HepG2 (cell line): ENCODE measurements around the gene FAM180A. TPM values are rescaled to one million over a fixed set of nuclear protein-coding genes. Genes with fewer than 3 reads are reported as not detected.

Experiments used
- ATAC-seq: fragments of 200-7000 bp; cut with Tn5 transposase; 3 replicates; pipeline ENCODE4 v1.9.1; 2020; ENCODE audit warnings: mild to moderate bottlenecking, moderate library complexity
- BruUV-seq: library from RNA; stranded (reverse); fragments of 400-500 nt; replicated peaks from 2 replicates; lab custom pipeline; 2021; lab: Mats Ljungman, UMichigan
- CTCF ChIA-PET: fragments of 300-600 bp; formaldehyde crosslinking; extraction: SDS; loops from one replicate; lab custom pipeline; 2021; ENCODE audit warnings: low total read pairs, inconsistent platforms, low intra/inter-chr PET ratio; lab: Yijun Ruan, JAX
- POLR2A ChIA-PET: fragments of 350-600 bp; sonication (Branson Sonifier 250); formaldehyde crosslinking; loops from one replicate; lab custom pipeline; 2020; ENCODE audit warnings: antibody characterized with exemption, inconsistent platforms; lab: Yijun Ruan, JAX
- DNase-seq: peaks from one replicate; pipeline ENCODE4 v3.0.0-alpha.2; 2015; ENCODE audit warnings: low spot score
- FAIRE-seq: peaks from 3 replicates; lab custom pipeline; 2011; peaks lifted over from hg19 to GRCh38; lab: Jason Lieb, UNC
- H2AFZ ChIP-seq: one replicate; pipeline ENCODE4 v1.6.1; 2011; ENCODE audit warnings: low read length, inconsistent platforms
- H3K27ac ChIP-seq: fragments of 300-600 bp; 3 replicates; pipeline ENCODE4 v1.8.0; 2011; ENCODE audit warnings: mixed run types, mild to moderate bottlenecking, mixed read lengths, low read length, inconsistent platforms; ENCODE audit not compliant: insufficient read depth; ENCODE audit errors: extremely low read length
- H3K27me3 ChIP-seq, 2 experiments: fragments of 200-600 bp in 1 of 2; 2 replicates in 1 of 2; 3 replicates in 1 of 2; pipeline versions ENCODE4 v1.6.0 to v1.8.0; 2011; ENCODE audit warnings: low read length in 2 of 2, mild to moderate bottlenecking in 2 of 2, moderate library complexity in 2 of 2, inconsistent platforms in 1 of 2; ENCODE audit not compliant: insufficient read depth in 2 of 2, control insufficient read depth in 1 of 2
- H3K36me3 ChIP-seq, 2 experiments: fragments of 200-600 bp in 1 of 2; replicated peaks in 1 of 2; 2 replicates in 1 of 2; 3 replicates in 1 of 2; pipeline versions ENCODE4 v1.5.1 to v1.8.0; 2011; ENCODE audit warnings: low read length in 2 of 2, inconsistent platforms in 1 of 2; ENCODE audit not compliant: insufficient read depth in 2 of 2, control insufficient read depth in 1 of 2
- H3K4me1 ChIP-seq: 2 replicates; pipeline ENCODE4 v1.5.1; 2012; ENCODE audit warnings: low read length, inconsistent platforms; ENCODE audit not compliant: insufficient read depth
- H3K4me2 ChIP-seq: 2 replicates; pipeline ENCODE4 v1.6.0; 2011; ENCODE audit warnings: low read depth, low read length, inconsistent platforms
- H3K4me3 ChIP-seq, 3 experiments: fragments of 200-600 bp in 1 of 3; sonication (generic), shearing (Covaris generic) in 1 of 3; replicated peaks in 1 of 3; 2 replicates each; pipeline ENCODE4 v1.5.1; 2011 to 2016; ENCODE audit warnings: low read length in 3 of 3, inconsistent platforms in 2 of 3, low read depth in 2 of 3, mild to moderate bottlenecking in 2 of 3, control low read depth in 1 of 3, mixed read lengths in 1 of 3; ENCODE audit not compliant: insufficient read depth in 1 of 3
- H3K79me2 ChIP-seq: one replicate; pipeline ENCODE4 v1.6.1; 2011; ENCODE audit warnings: low read length, inconsistent platforms; ENCODE audit not compliant: insufficient read depth
- H3K9ac ChIP-seq: 2 replicates; pipeline ENCODE4 v1.6.0; 2011; ENCODE audit warnings: mild to moderate bottlenecking, low read depth, low read length, inconsistent platforms; ENCODE audit not compliant: insufficient read depth
- H3K9me3 ChIP-seq: 2 replicates; pipeline ENCODE4 v1.5.1; 2012; ENCODE audit warnings: mild to moderate bottlenecking, low read length
- H4K20me1 ChIP-seq: 2 replicates; pipeline ENCODE4 v1.6.0; 2011; ENCODE audit warnings: inconsistent platforms, mild to moderate bottlenecking, low read length, moderate library complexity; ENCODE audit not compliant: insufficient read depth
- ATAD3A ChIP-seq: sonication (generic); formaldehyde crosslinking; IDR thresholded peaks from 2 replicates; pipeline ENCODE4 v1.4.0; 2020; ENCODE audit warnings: missing genetic modification reagents
- CBX5 ChIP-seq: sonication (generic); formaldehyde crosslinking; IDR thresholded peaks from 2 replicates; pipeline ENCODE4 v1.4.0; 2020; ENCODE audit warnings: missing genetic modification reagents, borderline replicate concordance
- MYNN ChIP-seq: sonication (generic); formaldehyde crosslinking; IDR thresholded peaks from 2 replicates; pipeline ENCODE4 v1.4.0; 2020; ENCODE audit warnings: mild to moderate bottlenecking, low read depth, missing genetic modification reagents
- NR3C1 ChIP-seq: sonication (generic); formaldehyde crosslinking; IDR thresholded peaks from 2 replicates; pipeline ENCODE4 v1.4.0; 2020; ENCODE audit warnings: missing genetic modification reagents
- RCOR2 ChIP-seq: IDR thresholded peaks from 2 replicates; pipeline ENCODE4 v1.6.1; 2016; ENCODE audit warnings: missing biosample characterization, missing genetic modification reagents
- ZNF367 ChIP-seq: sonication (generic); formaldehyde crosslinking; IDR thresholded peaks from 2 replicates; pipeline ENCODE4 v1.4.0; 2020; ENCODE audit warnings: missing genetic modification reagents, borderline replicate concordance
- ZNF382 ChIP-seq: sonication (generic); formaldehyde crosslinking; IDR thresholded peaks from 2 replicates; pipeline ENCODE4 v1.5.0; 2020; ENCODE audit warnings: missing genetic modification reagents, mild to moderate bottlenecking, borderline replicate concordance
- ZNF580 ChIP-seq: IDR thresholded peaks from 2 replicates; pipeline ENCODE4 v1.6.1; 2016; ENCODE audit warnings: low read depth, borderline replicate concordance
- ZNF674 ChIP-seq: sonication (generic); formaldehyde crosslinking; IDR thresholded peaks from 2 replicates; pipeline ENCODE4 v1.5.0; 2020; ENCODE audit warnings: low read depth, mild to moderate bottlenecking, missing genetic modification reagents
- ZNF776 ChIP-seq: sonication (generic); formaldehyde crosslinking; IDR thresholded peaks from 2 replicates; pipeline ENCODE4 v1.4.0; 2020; ENCODE audit warnings: mild to moderate bottlenecking, missing genetic modification reagents
- WGBS: methylation state at CpG from one replicate; pipeline ENCODE4 v1.1.6; 2017; ENCODE audit warnings: low lambda C conversion rate; 5-methylcytosine and 5-hydroxymethylcytosine counted together
- in situ Hi-C: cut with HindIII; loops from 2 replicates; pipeline ENCODE4 v1.10.0; 2017; ENCODE audit warnings: low pct_unique_long_range_greater_than_20kb; ENCODE audit not compliant: extremely low pct_ligation_motif_present
- intact Hi-C: fragments of 100-400 bp; cut with micrococcal nuclease; formaldehyde crosslinking; loops from one replicate; pipeline ENCODE4 v1.10.0; 2022; ENCODE audit not compliant: unreplicated experiment
- polyA plus RNA-seq, 8 experiments: library from polyadenylated mRNA; depleted of rRNA in 3 of 8; stranded (reverse) in 7 of 8; unstranded in 1 of 8; fragments of >200 nt; fragmentation: Illumina TruSeq in 4 of 8; extraction: Trizol in 4 of 8; gene quantifications; 2 replicates each; pipeline versions ENCODE4 v1.2.1 to v1.2.3, GENCODE V29; 2011 to 2016; ENCODE audit warnings: low read depth in 4 of 8, missing spikeins in 1 of 8, mixed read lengths in 1 of 8; ENCODE audit not compliant: insufficient read depth in 1 of 8
- total RNA-seq, 5 experiments: library from RNA; depleted of rRNA; stranded (reverse); fragments of >200 nt; fragmentation: Illumina TruSeq; extraction: Trizol; gene quantifications; 2 replicates each; pipeline ENCODE4 v1.2.3, GENCODE V29; 2016; ENCODE audit warnings: low read depth in 1 of 5
- TF ChIP-seq, protein P1 (sequence below): sonication (generic); formaldehyde crosslinking; IDR thresholded peaks from 2 replicates; pipeline ENCODE4 v1.8.1; 2023; ENCODE audit warnings: missing genetic modification reagents, inconsistent platforms, borderline replicate concordance
- TF ChIP-seq, protein P2 (sequence below): sonication (generic); formaldehyde crosslinking; IDR thresholded peaks from 2 replicates; pipeline ENCODE4 v1.5.1; 2020; ENCODE audit warnings: mild to moderate bottlenecking, missing genetic modification reagents, borderline replicate concordance
- TF ChIP-seq, protein P3 (sequence below): sonication (generic); formaldehyde crosslinking; IDR thresholded peaks from 2 replicates; pipeline ENCODE4 v1.9.0; 2022; ENCODE audit warnings: low read depth, missing genetic modification reagents

FAM180A gene
- total and polyA plus RNA-seq, 2 of the 13 experiments (the other 11 are each of a cell fraction or from before 2014, with no cell fraction given), result not detected

DNA sequence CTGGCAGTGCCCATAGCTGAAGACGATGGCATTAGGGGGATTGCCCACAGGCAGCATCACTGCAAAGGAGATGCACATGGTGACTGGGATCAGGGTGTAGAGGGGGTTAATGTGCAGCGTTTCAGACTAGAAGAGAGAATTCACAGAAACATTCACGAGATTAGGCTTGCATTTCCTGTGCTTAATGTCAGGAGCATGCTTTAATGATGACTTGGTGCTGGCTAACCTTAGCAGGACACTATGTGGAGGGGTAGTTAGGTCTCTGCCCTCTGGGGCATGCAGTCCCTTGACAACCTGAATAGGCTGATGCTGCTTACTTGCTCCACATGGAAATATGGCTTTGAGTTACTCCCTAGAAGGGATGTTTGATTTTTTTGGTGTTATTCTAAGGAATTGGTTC is 64.5 kb downstream of the FAM180A start:
- Histone ChIP-seq H3K4me1 (no peaks in the 10 kb centered on the region), H3K4me2 (no peak overlapping the region), H3K9ac (no peak overlapping the region), H3K36me3 (peaks cover 0 to under 1% of the 10 kb centered on the region in 2 experiments; a peak in 1 of 5 replicates), H3K27me3 (no peaks in the 10 kb centered on the region), H4K20me1 (no peaks in the 10 kb centered on the region), H2AFZ (no peak overlapping the region), H3K9me3 (no peaks in the 10 kb centered on the region), H3K79me2 (no peaks in the 10 kb centered on the region), H3K4me3 (no peak overlapping the region), H3K27ac (no peak overlapping the region)
- 76% methylated on average over 3 of the region's 3 CpGs for WGBS
- ChIA-PET POLR2A (no interaction called here), CTCF (no interaction called here)
- in situ Hi-C loops, result no loop called here
- TF ChIP-seq RCOR2 (CRISPR knock-in tag) (no peak), ZNF776 (CRISPR knock-in tag) (no peak), NR3C1 (no peak), ZNF674 (CRISPR knock-in tag) (no peak), CBX5 (CRISPR knock-in tag) (no peak), ATAD3A (CRISPR knock-in tag) (no peak), ZNF580 (no peak), MYNN (CRISPR knock-in tag) (no peak), ZNF367 (CRISPR knock-in tag) (no peak), ZNF382 (CRISPR knock-in tag) (no peak)
- TF ChIP-seq, protein P1, sequence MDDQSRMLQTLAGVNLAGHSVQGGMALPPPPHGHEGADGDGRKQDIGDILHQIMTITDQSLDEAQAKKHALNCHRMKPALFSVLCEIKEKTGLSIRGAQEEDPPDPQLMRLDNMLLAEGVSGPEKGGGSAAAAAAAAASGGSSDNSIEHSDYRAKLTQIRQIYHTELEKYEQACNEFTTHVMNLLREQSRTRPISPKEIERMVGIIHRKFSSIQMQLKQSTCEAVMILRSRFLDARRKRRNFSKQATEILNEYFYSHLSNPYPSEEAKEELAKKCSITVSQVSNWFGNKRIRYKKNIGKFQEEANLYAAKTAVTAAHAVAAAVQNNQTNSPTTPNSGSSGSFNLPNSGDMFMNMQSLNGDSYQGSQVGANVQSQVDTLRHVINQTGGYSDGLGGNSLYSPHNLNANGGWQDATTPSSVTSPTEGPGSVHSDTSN (CRISPR knock-in tag), result no peak
- TF ChIP-seq, protein P2, sequence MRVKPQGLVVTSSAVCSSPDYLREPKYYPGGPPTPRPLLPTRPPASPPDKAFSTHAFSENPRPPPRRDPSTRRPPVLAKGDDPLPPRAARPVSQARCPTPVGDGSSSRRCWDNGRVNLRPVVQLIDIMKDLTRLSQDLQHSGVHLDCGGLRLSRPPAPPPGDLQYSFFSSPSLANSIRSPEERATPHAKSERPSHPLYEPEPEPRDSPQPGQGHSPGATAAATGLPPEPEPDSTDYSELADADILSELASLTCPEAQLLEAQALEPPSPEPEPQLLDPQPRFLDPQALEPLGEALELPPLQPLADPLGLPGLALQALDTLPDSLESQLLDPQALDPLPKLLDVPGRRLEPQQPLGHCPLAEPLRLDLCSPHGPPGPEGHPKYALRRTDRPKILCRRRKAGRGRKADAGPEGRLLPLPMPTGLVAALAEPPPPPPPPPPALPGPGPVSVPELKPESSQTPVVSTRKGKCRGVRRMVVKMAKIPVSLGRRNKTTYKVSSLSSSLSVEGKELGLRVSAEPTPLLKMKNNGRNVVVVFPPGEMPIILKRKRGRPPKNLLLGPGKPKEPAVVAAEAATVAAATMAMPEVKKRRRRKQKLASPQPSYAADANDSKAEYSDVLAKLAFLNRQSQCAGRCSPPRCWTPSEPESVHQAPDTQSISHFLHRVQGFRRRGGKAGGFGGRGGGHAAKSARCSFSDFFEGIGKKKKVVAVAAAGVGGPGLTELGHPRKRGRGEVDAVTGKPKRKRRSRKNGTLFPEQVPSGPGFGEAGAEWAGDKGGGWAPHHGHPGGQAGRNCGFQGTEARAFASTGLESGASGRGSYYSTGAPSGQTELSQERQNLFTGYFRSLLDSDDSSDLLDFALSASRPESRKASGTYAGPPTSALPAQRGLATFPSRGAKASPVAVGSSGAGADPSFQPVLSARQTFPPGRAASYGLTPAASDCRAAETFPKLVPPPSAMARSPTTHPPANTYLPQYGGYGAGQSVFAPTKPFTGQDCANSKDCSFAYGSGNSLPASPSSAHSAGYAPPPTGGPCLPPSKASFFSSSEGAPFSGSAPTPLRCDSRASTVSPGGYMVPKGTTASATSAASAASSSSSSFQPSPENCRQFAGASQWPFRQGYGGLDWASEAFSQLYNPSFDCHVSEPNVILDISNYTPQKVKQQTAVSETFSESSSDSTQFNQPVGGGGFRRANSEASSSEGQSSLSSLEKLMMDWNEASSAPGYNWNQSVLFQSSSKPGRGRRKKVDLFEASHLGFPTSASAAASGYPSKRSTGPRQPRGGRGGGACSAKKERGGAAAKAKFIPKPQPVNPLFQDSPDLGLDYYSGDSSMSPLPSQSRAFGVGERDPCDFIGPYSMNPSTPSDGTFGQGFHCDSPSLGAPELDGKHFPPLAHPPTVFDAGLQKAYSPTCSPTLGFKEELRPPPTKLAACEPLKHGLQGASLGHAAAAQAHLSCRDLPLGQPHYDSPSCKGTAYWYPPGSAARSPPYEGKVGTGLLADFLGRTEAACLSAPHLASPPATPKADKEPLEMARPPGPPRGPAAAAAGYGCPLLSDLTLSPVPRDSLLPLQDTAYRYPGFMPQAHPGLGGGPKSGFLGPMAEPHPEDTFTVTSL (CRISPR knock-in tag), result no peak
- TF ChIP-seq, protein P3, sequence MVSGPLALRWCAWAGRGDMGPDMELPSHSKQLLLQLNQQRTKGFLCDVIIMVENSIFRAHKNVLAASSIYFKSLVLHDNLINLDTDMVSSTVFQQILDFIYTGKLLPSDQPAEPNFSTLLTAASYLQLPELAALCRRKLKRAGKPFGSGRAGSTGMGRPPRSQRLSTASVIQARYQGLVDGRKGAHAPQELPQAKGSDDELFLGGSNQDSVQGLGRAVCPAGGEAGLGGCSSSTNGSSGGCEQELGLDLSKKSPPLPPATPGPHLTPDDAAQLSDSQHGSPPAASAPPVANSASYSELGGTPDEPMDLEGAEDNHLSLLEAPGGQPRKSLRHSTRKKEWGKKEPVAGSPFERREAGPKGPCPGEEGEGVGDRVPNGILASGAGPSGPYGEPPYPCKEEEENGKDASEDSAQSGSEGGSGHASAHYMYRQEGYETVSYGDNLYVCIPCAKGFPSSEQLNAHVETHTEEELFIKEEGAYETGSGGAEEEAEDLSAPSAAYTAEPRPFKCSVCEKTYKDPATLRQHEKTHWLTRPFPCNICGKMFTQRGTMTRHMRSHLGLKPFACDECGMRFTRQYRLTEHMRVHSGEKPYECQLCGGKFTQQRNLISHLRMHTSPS, result no peak
- DNase-seq (no peak), ATAC-seq (no peak), FAIRE-seq (no peak)
- no TSS peak for BruUV-seq
- intact Hi-C loops, result no loop called here
